Spleen (tissue), 7 donors: ENCODE results near the gene CRACDL.

Experiments
- CTCF ChIP-seq, 11 experiments: fragments of 200-600 bp in 7 of 11; fragments of 450-650 bp in 4 of 11; sonication (generic) in 4 of 11; IDR thresholded peaks in 8 of 11; conservative IDR thresholded peaks in 3 of 11; 1 replicate in 7 of 11; 2 replicates in 4 of 11; pipeline versions ENCODE4 v1.4.0 to v1.8.0; 2016 to 2021; ENCODE audit warnings: antibody characterized with exemption in 11 of 11, inconsistent platforms in 4 of 11, mild to moderate bottlenecking in 1 of 11
- POLR2A ChIP-seq, 3 donors: fragments of 450-650 bp; IDR thresholded peaks; one replicate each; pipeline ENCODE4 v1.5.1; 2017; ENCODE audit warnings: antibody characterized with exemption in 3 of 3, mild to moderate bottlenecking in 1 of 3
- donor health status: DM: no; HTN: no; CAD: no; lungs with moderate emphysema.
- donor health status: DM: no; HTN: no; CAD: no.
- donor health status: DM: no; HTN: no; CAD: no.

GRCh38 chr2:98910349-98911125, 25.5 kb downstream of the CRACDL start:
- TF ChIP-seq POLR2A (IDR thresholded peaks at IDR 0.05) = no peak
- TF ChIP-seq CTCF (IDR thresholded peaks at IDR 0.05 in 8 of 11, conservative IDR thresholded peaks at IDR 0.05 in 3 of 11) = no peak
